ENCODE data around the gene UXS1. TPM values are rescaled to one million over a fixed set of nuclear protein-coding genes. Genes with fewer than 3 reads are reported as not detected.

UXS1 gene
- total RNA-seq, 2 donors from 2014 or later, result 18.7 to 22.0 TPM

GRCh38 chr2:106122157-106122556 is 71.9 kb downstream of the UXS1 start:
- intact Hi-C loops (cut with DNase I), result no loop called here
- DNase-seq (ENCODE audit: low spot score), result no peak

GRCh38 chr2:106120432-106120831 is 73.7 kb downstream of the UXS1 start:
- intact Hi-C loops (cut with DNase I), result no loop called here

GRCh38 chr2:106119074-106119473 is 75.0 kb downstream of the UXS1 start:
- no peak for DNase-seq (ENCODE audit: low spot score)
- intact Hi-C loops (cut with DNase I), result no loop called here

More at GRCh38 chr2:106120432-106120831, 73.7 kb downstream of the UXS1 start:
- no peak for DNase-seq (ENCODE audit: low spot score)

GRCh38 chr2:106117882-106118684 is 76.0 kb downstream of the UXS1 start:
- DNase-seq (ENCODE audit: low spot score), result no peak
- intact Hi-C loops (cut with DNase I), result no loop called here

GRCh38 chr2:106117347-106117746 is 76.8 kb downstream of the UXS1 start:
- intact Hi-C loops (cut with DNase I), result no loop called here
- no peak for DNase-seq (ENCODE audit: low spot score)

GRCh38 chr2:106116248-106116647 is 77.9 kb downstream of the UXS1 start:
- intact Hi-C loops (cut with DNase I), result no loop called here

GRCh38 chr2:106115665-106116064 is 78.4 kb downstream of the UXS1 start:
- no peak for DNase-seq (ENCODE audit: low spot score)
- intact Hi-C loops (cut with DNase I), result no loop called here

More at GRCh38 chr2:106116248-106116647, 77.9 kb downstream of the UXS1 start:
- DNase-seq (ENCODE audit: low spot score), result no peak

- DNase-seq (ENCODE audit: low spot score), result no peak
- intact Hi-C loops (cut with DNase I), result no loop called here
Measured at GRCh38 chr2:106115250-106115649, 78.9 kb downstream of the UXS1 start.

GRCh38 chr2:106114166-106114565 is 79.9 kb downstream of the UXS1 start:
- intact Hi-C loops (cut with DNase I), result no loop called here
- DNase-seq (ENCODE audit: low spot score), result no peak

- intact Hi-C loops (cut with DNase I), result no loop called here
- no peak for DNase-seq (ENCODE audit: low spot score)
Measured at GRCh38 chr2:106113361-106113966, 80.6 kb downstream of the UXS1 start.

GRCh38 chr2:106111882-106112571 is 82.1 kb downstream of the UXS1 start:
- intact Hi-C loops (cut with DNase I), result no loop called here

GRCh38 chr2:106109675-106110424 is 84.3 kb downstream of the UXS1 start:
- intact Hi-C loops (cut with DNase I), result loop anchor here (5.0 to 10.0 kb wide), 3 partner anchors 435 to 472 kb away; no protein-coding TSS in a partner anchor
- no peak for DNase-seq (ENCODE audit: low spot score)

More at GRCh38 chr2:106111882-106112571, 82.1 kb downstream of the UXS1 start:
- DNase-seq (ENCODE audit: low spot score), result no peak

GRCh38 chr2:106108791-106109190 is 85.3 kb downstream of the UXS1 start:
- intact Hi-C loops (cut with DNase I), result loop anchor here (5.0 to 10.0 kb wide), 3 partner anchors 436 to 474 kb away; no protein-coding TSS in a partner anchor
- DNase-seq (ENCODE audit: low spot score), result no peak

GRCh38 chr2:106108351-106108750 is 85.8 kb downstream of the UXS1 start:
- intact Hi-C loops (cut with DNase I), result loop anchor here (5.0 to 10.0 kb wide), 3 partner anchors 436 to 474 kb away; no protein-coding TSS in a partner anchor
- no peak for DNase-seq (ENCODE audit: low spot score)

- no peak for DNase-seq (ENCODE audit: low spot score)
- intact Hi-C loops (cut with DNase I), result loop anchor here (5.0 to 10.0 kb wide), 3 partner anchors 437 to 475 kb away; no protein-coding TSS in a partner anchor
Measured at GRCh38 chr2:106107509-106108131, 86.5 kb downstream of the UXS1 start.

GRCh38 chr2:106106622-106107508 is 87.2 kb downstream of the UXS1 start:
- intact Hi-C loops (cut with DNase I), result loop anchor here (5.0 to 10.0 kb wide), 3 partner anchors 438 to 475 kb away; no protein-coding TSS in a partner anchor
- DNase-seq (ENCODE audit: low spot score), result no peak

- DNase-seq (ENCODE audit: low spot score), result no peak
- intact Hi-C loops (cut with DNase I), result loop anchor here (5.0 to 10.0 kb wide), 3 partner anchors 439 to 477 kb away; no protein-coding TSS in a partner anchor
Measured at GRCh38 chr2:106105151-106105922, 88.8 kb downstream of the UXS1 start.
